ENCODE measurements around the gene DNMBP. TPM values are rescaled to one million over a fixed set of nuclear protein-coding genes. Genes with fewer than 3 reads are reported as not detected.

DNMBP gene
- total RNA-seq, 1 donor from 2014 or later = 26.7 TPM

- no peak for DNase-seq (ENCODE audit: low spot score)
- no peaks in the 10 kb centered on the region for H3K9me3 Mint-ChIP-seq
- Histone ChIP-seq H3F3A (ENCODE audit: low read depth) (peaks cover 44% of the 10 kb centered on the region), H3K36me3 (no peaks in the 10 kb centered on the region), H3K27me3 (no peaks in the 10 kb centered on the region), H3K79me2 (ENCODE audit: low read depth) (peaks cover 35% of the 10 kb centered on the region), H3K9ac (no peak overlapping the region), H4K20me1 (ENCODE audit: low read depth) (no peaks in the 10 kb centered on the region), H3K27ac (no peak overlapping the region), H3K4me1 (peaks cover 30% of the 10 kb centered on the region), H3K9me3 (ENCODE audit: low read depth) (no peaks in the 10 kb centered on the region), H2AFZ (replicated peaks) (no peak overlapping the region), H3K4me2 (no peak overlapping the region), H3K4me3 (no peak overlapping the region)
- TF ChIP-seq EZH2phosphoT487 (IDR thresholded peaks at IDR 0.05) (no peak), EZH2 (IDR thresholded peaks at IDR 0.05) (no peak), CTCF (IDR thresholded peaks at IDR 0.05) (no peak)
- peaks cover 4% of the 10 kb centered on the region for H3K27me3 Mint-ChIP-seq (ENCODE audit: insufficient read depth, low read depth)
- H3K4me1 Mint-ChIP-seq = peaks cover 42% of the 10 kb centered on the region
- H3K4me3 Mint-ChIP-seq = peak overlapping the region; percentile 41
- H3K27ac Mint-ChIP-seq = no peak overlapping the region
- peaks cover 2% of the 10 kb centered on the region for H3K36me3 Mint-ChIP-seq
Observed at GRCh38 chr10:99916776-99917175, 93.0 kb downstream of the DNMBP start.

GRCh38 chr10:99915414-99915813 lies 94.3 kb downstream of the DNMBP start:
- H3K4me2 ChIP-seq = no peak overlapping the region
- H3K9me3 Mint-ChIP-seq = no peaks in the 10 kb centered on the region
- H3K27ac ChIP-seq = no peak overlapping the region
- peaks cover 49% of the 10 kb centered on the region for H3K79me2 ChIP-seq (ENCODE audit: low read depth)
- DNase-seq (ENCODE audit: low spot score) = no peak
- no peak for TF ChIP-seq CTCF (IDR thresholded peaks at IDR 0.05)
- no peak for TF ChIP-seq EZH2 (IDR thresholded peaks at IDR 0.05)
- peaks cover 44% of the 10 kb centered on the region for H3F3A ChIP-seq (ENCODE audit: low read depth)
- no peaks in the 10 kb centered on the region for H3K36me3 ChIP-seq
- peaks cover 43% of the 10 kb centered on the region for H3K4me1 ChIP-seq
- H3K4me1 Mint-ChIP-seq = peaks cover 52% of the 10 kb centered on the region
- no peaks in the 10 kb centered on the region for H3K9me3 ChIP-seq (ENCODE audit: low read depth)
- no peak overlapping the region for H3K9ac ChIP-seq
- no peak overlapping the region for H3K4me3 ChIP-seq
- H3K27ac Mint-ChIP-seq = no peak overlapping the region
- H3K27me3 Mint-ChIP-seq (ENCODE audit: insufficient read depth, low read depth) = peaks cover under 1% of the 10 kb centered on the region
- H4K20me1 ChIP-seq (ENCODE audit: low read depth) = peaks cover 10% of the 10 kb centered on the region
- H3K27me3 ChIP-seq = no peaks in the 10 kb centered on the region
- no peaks in the 10 kb centered on the region for H3K36me3 Mint-ChIP-seq
- no peak overlapping the region for H3K4me3 Mint-ChIP-seq
- H2AFZ ChIP-seq (replicated peaks) = no peak overlapping the region

GRCh38 chr10:99914236-99914635 lies 95.5 kb downstream of the DNMBP start:
- Histone ChIP-seq H3K27ac (peak overlapping the region; percentile 91), H3K79me2 (ENCODE audit: low read depth) (peaks cover 56% of the 10 kb centered on the region), H3K36me3 (no peaks in the 10 kb centered on the region), H3K27me3 (no peaks in the 10 kb centered on the region), H3K9me3 (ENCODE audit: low read depth) (no peaks in the 10 kb centered on the region), H3K4me1 (peaks cover 48% of the 10 kb centered on the region), H3K9ac (no peak overlapping the region), H4K20me1 (ENCODE audit: low read depth) (peaks cover 10% of the 10 kb centered on the region), H3F3A (ENCODE audit: low read depth) (peaks cover 39% of the 10 kb centered on the region), H3K4me2 (peak overlapping the region; percentile 55), H3K4me3 (peak overlapping the region; percentile 91), H2AFZ (replicated peaks) (peak overlapping the region; percentile 75)
- peak overlapping the region; percentile 97 for H3K27ac Mint-ChIP-seq
- peaks cover 1% of the 10 kb centered on the region for H3K36me3 Mint-ChIP-seq
- TF ChIP-seq CTCF (IDR thresholded peaks at IDR 0.05) (no peak), EZH2phosphoT487 (IDR thresholded peaks at IDR 0.05) (no peak), EZH2 (IDR thresholded peaks at IDR 0.05) (no peak)
- no peaks in the 10 kb centered on the region for H3K27me3 Mint-ChIP-seq (ENCODE audit: insufficient read depth, low read depth)
- peak overlapping the region; percentile 94 for H3K4me3 Mint-ChIP-seq
- DNase-seq (ENCODE audit: low spot score) = peak; percentile 62
- H3K4me1 Mint-ChIP-seq = peaks cover 57% of the 10 kb centered on the region
- H3K9me3 Mint-ChIP-seq = no peaks in the 10 kb centered on the region

All from neural progenitor cell (in vitro differentiated cells).